Neural cell (in vitro differentiated cells): Measurements from ENCODE around the gene TAL2. TPM values are rescaled to one million over a fixed set of nuclear protein-coding genes. Genes with fewer than 3 reads are reported as not detected.
A peak's percentile ranks its signal among the peaks of the same experiment; 100 is the strongest.

Experiments used
- H2AFZ ChIP-seq: fragments of 200-600, 300-800 bp; sonication (generic), shearing (Covaris generic); 2 replicates; pipeline ENCODE4 v1.6.0; 2014; ENCODE audit warnings: low read depth, mild to moderate bottlenecking, antibody characterized with exemption, low read length, moderate library complexity
- H3F3A ChIP-seq: fragments of 200-600 bp; shearing (Covaris generic); 2 replicates; pipeline ENCODE4 v1.6.1; 2016; ENCODE audit warnings: mild to moderate bottlenecking, moderate library complexity, mixed read lengths, antibody characterized with exemption, low read length; ENCODE audit not compliant: insufficient read depth, poor library complexity, severe bottlenecking
- H3K27ac ChIP-seq: fragments of 200-600, 300-800 bp; sonication (generic), shearing (Covaris generic); 2 replicates; pipeline ENCODE4 v1.5.1; 2014; ENCODE audit warnings: mild to moderate bottlenecking, low read length, moderate library complexity
- H3K27me3 ChIP-seq: fragments of 300-800, 200-600 bp; sonication (generic), shearing (Covaris generic); 2 replicates; pipeline ENCODE4 v1.6.0; 2014; ENCODE audit warnings: mild to moderate bottlenecking, low read depth, low read length, moderate library complexity; ENCODE audit not compliant: insufficient read depth
- H3K36me3 ChIP-seq: fragments of 300-800, 200-600 bp; sonication (generic), shearing (Covaris generic); 2 replicates; pipeline ENCODE4 v1.5.1; 2014; ENCODE audit warnings: mild to moderate bottlenecking, antibody characterized with exemption, low read length, moderate library complexity; ENCODE audit not compliant: insufficient read depth
- H3K4me2 ChIP-seq: fragments of 300-800, 200-600 bp; sonication (generic), shearing (Covaris generic); 2 replicates; pipeline ENCODE4 v1.6.0; 2014; ENCODE audit warnings: mild to moderate bottlenecking, low read length
- H3K4me3 ChIP-seq: fragments of 300-800, 200-600 bp; sonication (generic), shearing (Covaris generic); 2 replicates; pipeline ENCODE4 v1.5.1; 2014; ENCODE audit warnings: mild to moderate bottlenecking, low read length, moderate library complexity
- H3K79me2 ChIP-seq: fragments of 200-600 bp; shearing (Covaris generic); replicated peaks from 2 replicates; pipeline ENCODE4 v1.6.0; 2014; ENCODE audit warnings: mild to moderate bottlenecking, low read length, moderate library complexity; ENCODE audit not compliant: insufficient read depth
- H3K9ac ChIP-seq: fragments of 300-800, 200-600 bp; sonication (generic), shearing (Covaris generic); 2 replicates; pipeline ENCODE4 v1.6.1; 2016; ENCODE audit warnings: mild to moderate bottlenecking, low read length, mixed read lengths
- H3K9me2 ChIP-seq: fragments of 200-600 bp; shearing (Covaris generic); 2 replicates; pipeline ENCODE4 v1.6.1; 2016; ENCODE audit warnings: mild to moderate bottlenecking, low read length, mixed read lengths; ENCODE audit not compliant: insufficient read depth
- H3K9me3 ChIP-seq: fragments of 200-600, 300-800 bp; sonication (generic), shearing (Covaris generic); 2 replicates; pipeline ENCODE4 v1.6.1; 2016; ENCODE audit warnings: mild to moderate bottlenecking, mixed run types, low read length, moderate library complexity, mixed read lengths
- H4K20me1 ChIP-seq: fragments of 200-600 bp; shearing (Covaris generic); 2 replicates; pipeline ENCODE4 v1.6.1; 2016; ENCODE audit warnings: mild to moderate bottlenecking, mixed run types; ENCODE audit not compliant: insufficient read depth
- CTCF ChIP-seq: fragments of 450-650 bp; IDR thresholded peaks from 2 replicates; pipeline ENCODE4 v1.5.1; 2014; ENCODE audit warnings: antibody characterized with exemption, mild to moderate bottlenecking, moderate library complexity; ENCODE audit not compliant: poor library complexity, severe bottlenecking
- EP300 ChIP-seq: fragments of 450-650 bp; conservative IDR thresholded peaks from 2 replicates; pipeline ENCODE4 v1.6.1; 2014; ENCODE audit warnings: antibody characterized with exemption, mild to moderate bottlenecking, moderate library complexity; ENCODE audit not compliant: poor library complexity, severe bottlenecking
- EZH2 ChIP-seq: fragments of 200-600, 300-800 bp; shearing (Covaris generic), sonication (generic); IDR thresholded peaks from 2 replicates; pipeline ENCODE4 v1.6.1; 2014; ENCODE audit warnings: antibody characterized with exemption, low read length, borderline replicate concordance, mild to moderate bottlenecking; ENCODE audit not compliant: insufficient read depth, poor library complexity, severe bottlenecking
- MXI1 ChIP-seq: fragments of 450-650 bp; conservative IDR thresholded peaks from 2 replicates; pipeline ENCODE4 v1.6.1; 2014; ENCODE audit warnings: antibody characterized with exemption, mild to moderate bottlenecking; ENCODE audit not compliant: poor library complexity, severe bottlenecking
- POLR2AphosphoS5 ChIP-seq: IDR thresholded peaks from 2 replicates; pipeline ENCODE4 v1.6.1; 2012
- RAD21 ChIP-seq: fragments of 450-650 bp; conservative IDR thresholded peaks from 2 replicates; pipeline ENCODE4 v1.6.1; 2014; ENCODE audit warnings: antibody characterized with exemption, mild to moderate bottlenecking, moderate library complexity
- REST ChIP-seq: IDR thresholded peaks from 2 replicates; pipeline ENCODE4 v1.6.1; 2012; ENCODE audit warnings: borderline replicate concordance
- SMC3 ChIP-seq: fragments of 450-650 bp; conservative IDR thresholded peaks from 2 replicates; pipeline ENCODE4 v1.6.1; 2014; ENCODE audit warnings: antibody characterized with exemption, mild to moderate bottlenecking, moderate library complexity; ENCODE audit not compliant: poor library complexity
- TAF1 ChIP-seq: IDR thresholded peaks from 2 replicates; pipeline ENCODE4 v1.6.1; 2012; ENCODE audit warnings: low read depth
- polyA plus RNA-seq: library from polyadenylated mRNA; depleted of rRNA; stranded (reverse); fragments of >200 nt; gene quantifications from 2 replicates; pipeline ENCODE4 v1.2.3, GENCODE V29; 2014

TAL2 gene
- polyA plus RNA-seq, 1 donor from 2014 or later: 0.88 TPM

- Histone ChIP-seq H3K4me2 (no peak overlapping the region), H3K27ac (no peak overlapping the region), H3K79me2 (no peaks in the 10 kb centered on the region), H3K9me3 (no peaks in the 10 kb centered on the region), H3K36me3 (no peaks in the 10 kb centered on the region), H3K9ac (no peak overlapping the region), H3K4me3 (no peak overlapping the region), H3F3A (no peaks in the 10 kb centered on the region), H3K9me2 (no peaks in the 10 kb centered on the region), H3K27me3 (peaks cover 24% of the 10 kb centered on the region), H4K20me1 (no peaks in the 10 kb centered on the region), H2AFZ (no peak overlapping the region)
- TF ChIP-seq REST (no peak), CTCF (no peak), EZH2 (no peak), TAF1 (no peak), EP300 (no peak), POLR2AphosphoS5 (no peak), MXI1 (no peak)
Measured at GRCh38 chr9:105651806-105652205, 10.5 kb upstream of the TAL2 start.

GRCh38 chr9:105656131-105656921 lies 5.9 kb upstream of the TAL2 start:
- Histone ChIP-seq H2AFZ (no peak overlapping the region), H3K4me2 (no peak overlapping the region), H3K9me3 (no peaks in the 10 kb centered on the region), H3K27ac (no peak overlapping the region), H3K79me2 (no peaks in the 10 kb centered on the region), H3K36me3 (no peaks in the 10 kb centered on the region), H4K20me1 (no peaks in the 10 kb centered on the region), H3K4me3 (peak overlapping the region; percentile 67), H3K9me2 (no peaks in the 10 kb centered on the region), H3K9ac (peak overlapping the region; percentile 32), H3K27me3 (peaks cover 35% of the 10 kb centered on the region), H3F3A (no peaks in the 10 kb centered on the region)
- TF ChIP-seq REST (no peak), SMC3 (peak; percentile 38), TAF1 (no peak), MXI1 (no peak), CTCF (peak; percentile 43), POLR2AphosphoS5 (no peak), EP300 (no peak), EZH2 (no peak), RAD21 (peak; percentile 20)
